AG04450 (cell line): Measurements from ENCODE around the gene PBLD. TPM values are rescaled to one million over a fixed set of nuclear protein-coding genes. Genes with fewer than 3 reads are reported as not detected.

Source experiments
- CTCF ChIA-PET: fragments of 300-600, 350-600 bp; formaldehyde crosslinking; extraction: SDS; loops from one replicate; lab custom pipeline; 2022; ENCODE audit warnings: antibody characterized with exemption, inconsistent platforms; lab: Charles Lee
- POLR2A ChIA-PET: fragments of 350-600 bp; formaldehyde crosslinking; extraction: SDS; loops from one replicate; lab custom pipeline; 2021; ENCODE audit warnings: antibody characterized with exemption, inconsistent platforms; lab: Yijun Ruan, JAX
- DNase-seq: peaks from one replicate; pipeline ENCODE4 v3.0.0-alpha.2; 2011; ENCODE audit warnings: low read depth, low spot score
- H3K27ac ChIP-seq: one replicate; pipeline ENCODE4 v1.5.1; 2012; ENCODE audit warnings: low read depth, low read length, control low read depth
- H3K27me3 ChIP-seq: one replicate; pipeline ENCODE4 v1.6.0; 2012; ENCODE audit warnings: low read length; ENCODE audit not compliant: control insufficient read depth, insufficient read depth
- H3K4me3 ChIP-seq: 2 replicates; pipeline ENCODE4 v1.5.1; 2011; ENCODE audit warnings: mild to moderate bottlenecking, low read depth, low read length, control low read depth
- H3K9me3 ChIP-seq: 2 replicates; pipeline ENCODE4 v1.5.1; 2012; ENCODE audit warnings: low read length; ENCODE audit not compliant: control insufficient read depth, insufficient read depth
- CTCF ChIP-seq: IDR thresholded peaks from 2 replicates; pipeline ENCODE4 v1.5.1; 2011; ENCODE audit warnings: low read depth, low read length, control low read depth, inconsistent platforms
- polyA plus RNA-seq: library from polyadenylated mRNA; depleted of rRNA; stranded (reverse); fragments of >200 nt; gene quantifications from 2 replicates; pipeline ENCODE4 v1.2.3, GENCODE V29; 2011; rRNA removed

The PBLD gene
- polyA plus RNA-seq, 1 experiment: 1.2 TPM

- no peak for DNase-seq
- ChIA-PET POLR2A (no interaction called here), CTCF (interaction anchor here (2.3 kb wide), 1 partner anchor 23 kb away, joined by 11 read pairs; no protein-coding TSS in a partner anchor)
- no peak for TF ChIP-seq CTCF
- Histone ChIP-seq H3K27ac (no peak overlapping the region), H3K4me3 (no peak overlapping the region), H3K27me3 (peaks cover 30% of the 10 kb centered on the region), H3K9me3 (no peaks in the 10 kb centered on the region)
These were observed 97.1 kb downstream of the PBLD start for GRCh38 chr10:68235581-68235980.

- ChIA-PET CTCF (interaction anchor here (2.3 kb wide), 1 partner anchor 22 kb away, joined by 11 read pairs; no protein-coding TSS in a partner anchor), POLR2A (no interaction called here)
- Histone ChIP-seq H3K4me3 (no peak overlapping the region), H3K9me3 (no peaks in the 10 kb centered on the region), H3K27me3 (peaks cover 30% of the 10 kb centered on the region), H3K27ac (no peak overlapping the region)
- no peak for TF ChIP-seq CTCF
- no peak for DNase-seq
These were observed 97.6 kb downstream of the PBLD start for GRCh38 chr10:68235111-68235510.

- no peak overlapping the region for H3K4me3 ChIP-seq
- H3K9me3 ChIP-seq: no peaks in the 10 kb centered on the region
- peaks cover 18% of the 10 kb centered on the region for H3K27me3 ChIP-seq
- no peak for DNase-seq
- POLR2A ChIA-PET: no interaction called here
- CTCF ChIA-PET: no interaction called here
- no peak for TF ChIP-seq CTCF
- no peak overlapping the region for H3K27ac ChIP-seq
These were observed 99.7 kb downstream of the PBLD start for GRCh38 chr10:68233046-68233445.

Other genes starting within 250 kb of the PBLD start
- gene MYPN, start 223.4 kb downstream of the PBLD start, polyA plus RNA-seq: 2.6 and 2.9 TPM in 2 replicates
- 0.06 TPM in 1 of 2 replicates, not detected in the other for gene ATOH7, start 100.8 kb downstream of the PBLD start, polyA plus RNA-seq
- 87.8 and 113 TPM in 2 replicates for gene HNRNPH3, start 864 bp downstream of the PBLD start, polyA plus RNA-seq
- gene RUFY2, start 74.3 kb upstream of the PBLD start, polyA plus RNA-seq: 10.7 and 14.7 TPM in 2 replicates
- 1.6 and 2.5 TPM in 2 replicates for gene DNA2, start 139.0 kb upstream of the PBLD start, polyA plus RNA-seq
- gene SLC25A16, start 194.6 kb upstream of the PBLD start, polyA plus RNA-seq: 13.8 and 21.2 TPM in 2 replicates
- 2.4 and 3.4 TPM in 2 replicates for gene TET1, start 227.4 kb upstream of the PBLD start, polyA plus RNA-seq